AG09309 (cell line): Measurements from ENCODE around the gene TGM5.
A peak's percentile ranks its signal among the peaks of the same experiment; 100 is the strongest.

Experiments used
- DNase-seq: peaks from one replicate; pipeline ENCODE4 v3.0.0-alpha.2; 2010; ENCODE audit warnings: low read depth
- H3K4me3 ChIP-seq: 2 replicates; pipeline ENCODE4 v1.5.1; 2011; ENCODE audit warnings: mild to moderate bottlenecking, low read depth, low read length, moderate library complexity; ENCODE audit not compliant: control insufficient read depth
- CTCF ChIP-seq: IDR thresholded peaks from 2 replicates; pipeline ENCODE4 v1.5.1; 2011; ENCODE audit warnings: mild to moderate bottlenecking, low read depth, low read length, inconsistent platforms; ENCODE audit not compliant: insufficient read depth, control insufficient read depth; ENCODE audit errors: missing control alignments

The TGM5 gene

GRCh38 chr15:43270113-43270665 lies 3.5 kb upstream of the TGM5 start:
- no peak for TF ChIP-seq CTCF
- no peak for DNase-seq
- H3K4me3 ChIP-seq = no peak overlapping the region

- no peak overlapping the region for H3K4me3 ChIP-seq
- no peak for DNase-seq
- peak; percentile 59 for TF ChIP-seq CTCF
Observed at GRCh38 chr15:43268111-43269105, 1.7 kb upstream of the TGM5 start.

- TF ChIP-seq CTCF = no peak
- no peak overlapping the region for H3K4me3 ChIP-seq
- DNase-seq = no peak
Observed at GRCh38 chr15:43267439-43267838, 711 bp upstream of the TGM5 start.

- no peak overlapping the region for H3K4me3 ChIP-seq
- no peak for DNase-seq
- no peak for TF ChIP-seq CTCF
Observed at GRCh38 chr15:43266386-43266785, 342 bp downstream of the TGM5 start.

- no peak for DNase-seq
- TF ChIP-seq CTCF = no peak
- no peak overlapping the region for H3K4me3 ChIP-seq
Observed at GRCh38 chr15:43260011-43260615, 6.6 kb downstream of the TGM5 start.

- TF ChIP-seq CTCF = no peak
- H3K4me3 ChIP-seq = no peak overlapping the region
- DNase-seq = no peak
Observed at GRCh38 chr15:43258781-43259180, 7.9 kb downstream of the TGM5 start.
